Keratinocyte (primary cell): Measurements from ENCODE around the gene TMEM229B. TPM values are rescaled to one million over a fixed set of nuclear protein-coding genes. Genes with fewer than 3 reads are reported as not detected.

ENCODE experiments used
- DNase-seq: peaks from one replicate; pipeline ENCODE4 v3.0.0-alpha.2; 2011; ENCODE audit warnings: low read depth, missing footprints, low spot score
- FAIRE-seq: peaks from 2 replicates; lab custom pipeline; 2011; peaks lifted over from hg19 to GRCh38; lab: Jason Lieb, UNC
- H2AFZ ChIP-seq: 2 replicates; pipeline ENCODE4 v1.6.0; 2012; ENCODE audit warnings: low read length, control low read depth, inconsistent platforms; ENCODE audit not compliant: control insufficient read depth
- H3K27ac ChIP-seq: 2 replicates; pipeline ENCODE4 v1.5.1; 2011; ENCODE audit warnings: low read length; ENCODE audit not compliant: control insufficient read depth, insufficient read depth
- H3K27me3 ChIP-seq: 3 replicates; pipeline ENCODE4 v1.6.0; 2011; ENCODE audit warnings: low read length; ENCODE audit not compliant: control insufficient read depth, insufficient read depth; ENCODE audit errors: extremely low read depth
- H3K36me3 ChIP-seq, 2 experiments: 2 replicates in 1 of 2; 3 replicates in 1 of 2; pipeline ENCODE4 v1.5.1; 2011; ENCODE audit warnings: low read length in 2 of 2, mild to moderate bottlenecking in 1 of 2; ENCODE audit not compliant: control insufficient read depth in 2 of 2, insufficient read depth in 2 of 2; ENCODE audit errors: extremely low read depth in 1 of 2
- H3K4me1 ChIP-seq: 3 replicates; pipeline ENCODE4 v1.5.1; 2011; ENCODE audit warnings: low read length; ENCODE audit not compliant: control insufficient read depth, insufficient read depth; ENCODE audit errors: extremely low read depth
- H3K4me2 ChIP-seq: 3 replicates; pipeline ENCODE4 v1.6.0; 2011; ENCODE audit warnings: low read depth, low read length; ENCODE audit not compliant: control insufficient read depth, insufficient read depth; ENCODE audit errors: extremely low read depth
- H3K4me3 ChIP-seq, 3 experiments: fragments of 200-600 bp in 1 of 3; sonication (generic) in 1 of 3; 2 replicates in 2 of 3; 3 replicates in 1 of 3; pipeline ENCODE4 v1.5.1; 2011 to 2016; ENCODE audit warnings: low read length in 3 of 3, mild to moderate bottlenecking in 3 of 3, control low read depth in 2 of 3, inconsistent platforms in 1 of 3, low read depth in 1 of 3, mixed read lengths in 1 of 3, mixed run types in 1 of 3, moderate library complexity in 1 of 3; ENCODE audit not compliant: control insufficient read depth in 2 of 3, insufficient read depth in 2 of 3; ENCODE audit errors: extremely low read depth in 1 of 3
- H3K79me2 ChIP-seq: 2 replicates; pipeline ENCODE4 v1.6.0; 2012; ENCODE audit warnings: low read length; ENCODE audit not compliant: control insufficient read depth, insufficient read depth
- H3K9ac ChIP-seq: 3 replicates; pipeline ENCODE4 v1.6.0; 2011; ENCODE audit warnings: low read length; ENCODE audit not compliant: control insufficient read depth, insufficient read depth; ENCODE audit errors: extremely low read depth
- H3K9me1 ChIP-seq: 3 replicates; pipeline ENCODE4 v1.6.0; 2011; ENCODE audit warnings: low read length; ENCODE audit not compliant: control insufficient read depth, insufficient read depth; ENCODE audit errors: extremely low read depth
- H3K9me3 ChIP-seq: 2 replicates; pipeline ENCODE4 v1.5.1; 2012; ENCODE audit warnings: low read depth, low read length; ENCODE audit not compliant: control insufficient read depth
- H4K20me1 ChIP-seq: 3 replicates; pipeline ENCODE4 v1.6.0; 2011; ENCODE audit warnings: low read length; ENCODE audit not compliant: control insufficient read depth, insufficient read depth; ENCODE audit errors: extremely low read depth
- CTCF ChIP-seq, 3 experiments: IDR thresholded peaks in 1 of 3; conservative IDR thresholded peaks in 1 of 3; optimal IDR thresholded peaks in 1 of 3; 2 replicates in 2 of 3; 3 replicates in 1 of 3; pipeline versions ENCODE3 to v1.5.1; 2011; ENCODE audit warnings: low read length in 3 of 3, mild to moderate bottlenecking in 3 of 3, moderate library complexity in 2 of 3, control low read depth in 1 of 3, inconsistent platforms in 1 of 3; ENCODE audit not compliant: insufficient read depth in 2 of 3; ENCODE audit errors: extremely low read depth in 1 of 3
- EZH2 ChIP-seq: IDR thresholded peaks from one replicate; pipeline ENCODE4 v1.6.1; 2012; ENCODE audit warnings: inconsistent platforms, mild to moderate bottlenecking, low read length, moderate library complexity
- dilution Hi-C: fragments of 300-500 bp; cut with MboI; formaldehyde crosslinking; loops from one replicate; pipeline ENCODE4 v1.7.0; 2020; ENCODE audit warnings: low sequenced_read_pairs; ENCODE audit not compliant: extremely low pct_ligation_motif_present
- polyA plus RNA-seq, 5 experiments: library from polyadenylated mRNA; depleted of rRNA in 3 of 5; stranded (reverse) in 3 of 5; stranded (forward) in 1 of 5; unstranded in 1 of 5; fragments of >200 nt; gene quantifications; 1 replicate in 1 of 5; 2 replicates in 3 of 5; 3 replicates in 1 of 5; pipeline versions ENCODE4 v1.2.1 to v1.2.3, GENCODE V29; 2011 to 2012; ENCODE audit warnings: missing spikeins in 2 of 5, low read depth in 1 of 5, low replicate concordance in 1 of 5

TMEM229B gene
- polyA plus RNA-seq, 1 donor (not counting 4 experiments of a cell fraction or from before 2014, with no cell fraction given): 1.0 TPM

GRCh38 chr14:67503331-67503730 is 14.8 kb upstream of the TMEM229B start:
- FAIRE-seq: no peak
- H4K20me1 ChIP-seq: no peaks in the 10 kb centered on the region
- no peak overlapping the region for H3K27ac ChIP-seq
- H3K79me2 ChIP-seq: no peaks in the 10 kb centered on the region
- H3K27me3 ChIP-seq: no peaks in the 10 kb centered on the region
- no peak overlapping the region for H3K4me2 ChIP-seq
- H2AFZ ChIP-seq: no peak overlapping the region
- H3K36me3 ChIP-seq: no peaks in the 10 kb centered on the region
- no peak for TF ChIP-seq EZH2
- TF ChIP-seq CTCF (optimal IDR thresholded peaks at IDR 0.05 in 1 of 3, IDR thresholded peaks at IDR 0.05 in 1 of 3, conservative IDR thresholded peaks at IDR 0.05 in 1 of 3; ENCODE audit: extremely low read depth in 1 of 3, insufficient read depth in 2 of 3, low read length in 3 of 3): no peak
- H3K9me3 ChIP-seq: no peaks in the 10 kb centered on the region
- H3K9me1 ChIP-seq: no peaks in the 10 kb centered on the region
- DNase-seq: no peak
- no peak overlapping the region for H3K4me3 ChIP-seq
- H3K9ac ChIP-seq: no peak overlapping the region
- H3K4me1 ChIP-seq: peaks cover 4% of the 10 kb centered on the region
- dilution Hi-C loops: no loop called here

- no peak overlapping the region for H3K9ac ChIP-seq
- DNase-seq (no peak), FAIRE-seq (no peak)
- no peaks in the 10 kb centered on the region for H3K9me1 ChIP-seq
- H3K27ac ChIP-seq: no peak overlapping the region
- dilution Hi-C loops: no loop called here
- H3K4me2 ChIP-seq: no peak overlapping the region
- H3K79me2 ChIP-seq: no peaks in the 10 kb centered on the region
- H3K4me1 ChIP-seq: peaks cover 4% of the 10 kb centered on the region
- no peaks in the 10 kb centered on the region for H3K27me3 ChIP-seq
- H3K36me3 ChIP-seq: no peaks in the 10 kb centered on the region
- no peak overlapping the region for H3K4me3 ChIP-seq
- H2AFZ ChIP-seq: no peak overlapping the region
- no peaks in the 10 kb centered on the region for H3K9me3 ChIP-seq
- TF ChIP-seq CTCF (optimal IDR thresholded peaks at IDR 0.05 in 1 of 3, IDR thresholded peaks at IDR 0.05 in 1 of 3, conservative IDR thresholded peaks at IDR 0.05 in 1 of 3; ENCODE audit: extremely low read depth in 1 of 3, insufficient read depth in 2 of 3, low read length in 3 of 3) (no peak), EZH2 (no peak)
- no peaks in the 10 kb centered on the region for H4K20me1 ChIP-seq
These were observed 14.3 kb upstream of the TMEM229B start for GRCh38 chr14:67502867-67503266.
